ENCODE results near the gene NDST4. TPM values are rescaled to one million over a fixed set of nuclear protein-coding genes. Genes with fewer than 3 reads are reported as not detected.
"Not testable (repeated sequence)": the region's sequence is repeated elsewhere in the genome, so short reads cannot be mapped to it uniquely, and the experiment has no call there.

Gene NDST4
- total RNA-seq, 1 experiment from 2014 or later = not detected

DNA sequence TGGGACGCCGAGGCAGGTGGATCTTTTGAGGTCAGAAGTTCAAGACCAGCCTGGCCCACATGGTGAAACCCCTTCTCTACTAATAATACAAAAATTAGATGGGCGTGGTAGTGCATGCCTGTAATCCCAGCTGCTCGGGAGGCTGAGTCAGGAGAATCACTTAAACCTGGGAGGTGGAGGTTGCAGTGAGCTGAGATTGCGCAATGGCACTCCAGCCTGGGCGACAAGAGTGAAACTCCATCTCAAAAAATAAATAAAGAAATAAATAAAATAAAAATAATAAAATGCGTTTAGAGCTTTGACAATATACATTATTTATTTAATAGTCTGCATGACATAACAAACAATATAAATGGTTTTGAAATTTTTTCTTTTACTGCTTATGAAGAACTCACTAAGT, 133.0 kb downstream of the NDST4 start:
- H3K9me3 ChIP-seq (ENCODE audit: control insufficient read depth in 1 of 2, insufficient read depth in 1 of 2, low read depth in 1 of 2, low read length in 2 of 2); H3K79me2 ChIP-seq (ENCODE audit: insufficient read depth, low read length); CTCF ChIA-PET; H3K27ac ChIP-seq (ENCODE audit: low read depth, low read length); H3K4me2 ChIP-seq (ENCODE audit: low read length); POLR2A ChIA-PET; H2AFZ ChIP-seq (ENCODE audit: low read depth, low read length, poor library complexity, severe bottlenecking); H3K4me1 ChIP-seq (ENCODE audit: control insufficient read depth in 1 of 2, insufficient read depth in 2 of 2, low read length in 2 of 2); H4K20me1 ChIP-seq (ENCODE audit: insufficient read depth); H3K27me3 ChIP-seq (ENCODE audit: insufficient read depth, low read length); H3K4me3 ChIP-seq (replicated peaks in 1 of 2; ENCODE audit: low read depth in 1 of 2, low read length in 2 of 2); ATAC-seq; DNase-seq (ENCODE audit: low read depth, low spot score); intact Hi-C loops (cut with micrococcal nuclease); RAD21 ChIA-PET (ENCODE audit: low non-redundant PET in 1 of 2, low total read pairs in 2 of 2, uncharacterized antibody in 2 of 2, unreplicated experiment in 2 of 2); H3K9ac ChIP-seq (ENCODE audit: low read length); H3K36me3 ChIP-seq (ENCODE audit: control insufficient read depth in 1 of 2, insufficient read depth in 2 of 2, low read length in 2 of 2); BruUV-seq (replicated peaks); H3K9me2 ChIP-seq (ENCODE audit: insufficient read depth): not testable (repeated sequence)
- TF ChIP-seq CEBPB (IDR thresholded peaks at IDR 0.05; ENCODE audit: low read depth) = 0 out of 2 replicates have a peak, but pooled peaks have one; percentile 13

DNA sequence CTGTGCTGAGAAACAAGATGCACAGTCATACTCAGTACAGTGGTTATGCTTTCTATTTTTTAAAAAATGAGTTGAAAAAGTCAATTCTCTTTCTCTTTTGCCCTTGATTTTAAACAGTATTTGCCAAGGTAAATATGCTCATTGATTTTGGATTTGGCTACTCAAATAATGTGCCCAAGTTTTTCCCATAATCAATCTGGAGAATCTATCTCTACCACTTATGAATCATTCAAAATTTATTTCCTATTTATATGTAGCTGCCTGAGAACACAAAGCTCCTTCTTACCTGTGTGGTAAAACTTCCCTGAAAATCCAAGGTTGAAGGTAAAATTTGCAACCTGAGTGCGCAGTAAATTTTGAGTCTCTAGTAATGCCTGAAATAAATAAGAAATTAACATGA, 136.5 kb downstream of the NDST4 start:
- H3K9me2 ChIP-seq (ENCODE audit: insufficient read depth) = no peaks in the 10 kb centered on the region
- DNase-seq (ENCODE audit: low read depth, low spot score) (no peak), ATAC-seq (no peak)
- no peaks in the 10 kb centered on the region for H3K4me1 ChIP-seq (ENCODE audit: control insufficient read depth in 1 of 2, insufficient read depth in 2 of 2, low read length in 2 of 2)
- H3K27ac ChIP-seq (ENCODE audit: low read depth, low read length) = no peak overlapping the region
- no peaks in the 10 kb centered on the region for H3K27me3 ChIP-seq (ENCODE audit: insufficient read depth, low read length)
- TF ChIP-seq, protein P1, sequence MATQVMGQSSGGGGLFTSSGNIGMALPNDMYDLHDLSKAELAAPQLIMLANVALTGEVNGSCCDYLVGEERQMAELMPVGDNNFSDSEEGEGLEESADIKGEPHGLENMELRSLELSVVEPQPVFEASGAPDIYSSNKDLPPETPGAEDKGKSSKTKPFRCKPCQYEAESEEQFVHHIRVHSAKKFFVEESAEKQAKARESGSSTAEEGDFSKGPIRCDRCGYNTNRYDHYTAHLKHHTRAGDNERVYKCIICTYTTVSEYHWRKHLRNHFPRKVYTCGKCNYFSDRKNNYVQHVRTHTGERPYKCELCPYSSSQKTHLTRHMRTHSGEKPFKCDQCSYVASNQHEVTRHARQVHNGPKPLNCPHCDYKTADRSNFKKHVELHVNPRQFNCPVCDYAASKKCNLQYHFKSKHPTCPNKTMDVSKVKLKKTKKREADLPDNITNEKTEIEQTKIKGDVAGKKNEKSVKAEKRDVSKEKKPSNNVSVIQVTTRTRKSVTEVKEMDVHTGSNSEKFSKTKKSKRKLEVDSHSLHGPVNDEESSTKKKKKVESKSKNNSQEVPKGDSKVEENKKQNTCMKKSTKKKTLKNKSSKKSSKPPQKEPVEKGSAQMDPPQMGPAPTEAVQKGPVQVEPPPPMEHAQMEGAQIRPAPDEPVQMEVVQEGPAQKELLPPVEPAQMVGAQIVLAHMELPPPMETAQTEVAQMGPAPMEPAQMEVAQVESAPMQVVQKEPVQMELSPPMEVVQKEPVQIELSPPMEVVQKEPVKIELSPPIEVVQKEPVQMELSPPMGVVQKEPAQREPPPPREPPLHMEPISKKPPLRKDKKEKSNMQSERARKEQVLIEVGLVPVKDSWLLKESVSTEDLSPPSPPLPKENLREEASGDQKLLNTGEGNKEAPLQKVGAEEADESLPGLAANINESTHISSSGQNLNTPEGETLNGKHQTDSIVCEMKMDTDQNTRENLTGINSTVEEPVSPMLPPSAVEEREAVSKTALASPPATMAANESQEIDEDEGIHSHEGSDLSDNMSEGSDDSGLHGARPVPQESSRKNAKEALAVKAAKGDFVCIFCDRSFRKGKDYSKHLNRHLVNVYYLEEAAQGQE (IDR thresholded peaks at IDR 0.05; ENCODE audit: low read depth) = no peak
- ChIA-PET CTCF (no interaction called here), POLR2A (no interaction called here), RAD21 (ENCODE audit: low non-redundant PET in 1 of 2, low total read pairs in 2 of 2, uncharacterized antibody in 2 of 2, unreplicated experiment in 2 of 2) (no interaction called here)
- H3K9ac ChIP-seq (ENCODE audit: low read length) = no peak overlapping the region
- no peaks in the 10 kb centered on the region for H3K79me2 ChIP-seq (ENCODE audit: insufficient read depth, low read length)
- no peaks in the 10 kb centered on the region for H3K36me3 ChIP-seq (ENCODE audit: control insufficient read depth in 1 of 2, insufficient read depth in 2 of 2, low read length in 2 of 2)
- H4K20me1 ChIP-seq (ENCODE audit: insufficient read depth) = no peaks in the 10 kb centered on the region; the same call in 1 of the 2 replicates
- intact Hi-C loops (cut with micrococcal nuclease) = no loop called here
- no peak overlapping the region for H3K4me3 ChIP-seq (replicated peaks in 1 of 2; ENCODE audit: low read depth in 1 of 2, low read length in 2 of 2)
- no peak overlapping the region for H2AFZ ChIP-seq (ENCODE audit: low read depth, low read length, poor library complexity, severe bottlenecking)
- BruUV-seq (replicated peaks) = no TSS peak
- H3K4me2 ChIP-seq (ENCODE audit: low read length) = no peak overlapping the region
- no peaks in the 10 kb centered on the region for H3K9me3 ChIP-seq (ENCODE audit: control insufficient read depth in 1 of 2, insufficient read depth in 1 of 2, low read depth in 1 of 2, low read length in 2 of 2)

All from HCT116 (cell line).